Breast epithelium (tissue), 4 donors: ENCODE measurements around the gene IGSF21. TPM values are rescaled to one million over a fixed set of nuclear protein-coding genes. Genes with fewer than 3 reads are reported as not detected.
"Not testable (repeated sequence)": the region's sequence is repeated elsewhere in the genome, so short reads cannot be mapped to it uniquely, and the experiment has no call there.

Experiments used
- DNase-seq, 2 donors: peaks; one replicate each; pipeline ENCODE4 v3.0.0-alpha.2; 2019; ENCODE audit warnings: low spot score in 2 of 2
- H3K27ac ChIP-seq, 2 donors: fragments of 200-600 bp; sonication (generic) in 1 of 2; one replicate each; pipeline ENCODE4 v1.5.1; 2016 to 2019; ENCODE audit warnings: mild to moderate bottlenecking in 1 of 2
- H3K27me3 ChIP-seq, 2 donors: fragments of 200-600 bp; sonication (generic) in 1 of 2; one replicate each; pipeline versions ENCODE4 v1.5.1 to v1.6.0; 2017 to 2019; ENCODE audit warnings: control low read depth in 1 of 2, mild to moderate bottlenecking in 1 of 2
- H3K36me3 ChIP-seq: fragments of 200-600 bp; one replicate; pipeline ENCODE4 v1.5.1; 2019
- H3K4me1 ChIP-seq, 2 donors: fragments of 200-600 bp; sonication (generic); one replicate each; pipeline ENCODE4 v1.5.1; 2016 to 2019; ENCODE audit warnings: control low read depth in 1 of 2
- H3K4me3 ChIP-seq, 3 donors: fragments of 200-600 bp; sonication (generic); 1 replicate in 2 of 3; 2 replicates in 1 of 3; pipeline ENCODE4 v1.5.1; 2016 to 2019; ENCODE audit warnings: mild to moderate bottlenecking in 3 of 3, moderate library complexity in 2 of 3
- H3K9me3 ChIP-seq, 2 donors: fragments of 200-600 bp; sonication (generic) in 1 of 2; one replicate each; pipeline ENCODE4 v1.5.1; 2016 to 2019; ENCODE audit warnings: control low read depth in 1 of 2
- POLR2A ChIP-seq: fragments of 450-650 bp; IDR thresholded peaks from one replicate; pipeline ENCODE4 v1.6.1; 2016; ENCODE audit warnings: antibody characterized with exemption, mild to moderate bottlenecking, moderate library complexity
- POLR2AphosphoS5 ChIP-seq, 3 donors: sonication (generic); formaldehyde crosslinking; IDR thresholded peaks; one replicate each; pipeline ENCODE4 v1.6.1; 2017; ENCODE audit warnings: antibody characterized with exemption in 3 of 3
- intact Hi-C: fragments of 100-400 bp; cut with DNase I; formaldehyde crosslinking; loops from one replicate; pipeline ENCODE4 v1.15.1; 2023; ENCODE audit warnings: low total_unique reads
- total RNA-seq, 3 donors: library from RNA; depleted of rRNA; stranded (reverse); fragments of >200 nt; gene quantifications; one replicate each; pipeline ENCODE4 v1.1.0, GENCODE V29; 2016
- TF ChIP-seq, protein P1 (sequence below), 3 donors: fragments of 450-650 bp; IDR thresholded peaks; one replicate each; pipeline ENCODE4 v1.5.1; 2016 to 2017; ENCODE audit warnings: antibody characterized with exemption in 3 of 3, mild to moderate bottlenecking in 3 of 3, moderate library complexity in 3 of 3

The IGSF21 gene
- total RNA-seq, 3 donors from 2014 or later, result 4.8 to 9.5 (median 4.8) TPM

GRCh38 chr1:18414872-18415447, 307.4 kb downstream of the IGSF21 start:
- H3K27ac ChIP-seq, result no peak overlapping the region
- intact Hi-C loops, result no loop called here

GRCh38 chr1:18415448-18416027, 307.9 kb downstream of the IGSF21 start:
- TF ChIP-seq POLR2A (no peak), POLR2AphosphoS5 (IDR thresholded peaks at IDR 0.05) (no peak)
- TF ChIP-seq, protein P1, sequence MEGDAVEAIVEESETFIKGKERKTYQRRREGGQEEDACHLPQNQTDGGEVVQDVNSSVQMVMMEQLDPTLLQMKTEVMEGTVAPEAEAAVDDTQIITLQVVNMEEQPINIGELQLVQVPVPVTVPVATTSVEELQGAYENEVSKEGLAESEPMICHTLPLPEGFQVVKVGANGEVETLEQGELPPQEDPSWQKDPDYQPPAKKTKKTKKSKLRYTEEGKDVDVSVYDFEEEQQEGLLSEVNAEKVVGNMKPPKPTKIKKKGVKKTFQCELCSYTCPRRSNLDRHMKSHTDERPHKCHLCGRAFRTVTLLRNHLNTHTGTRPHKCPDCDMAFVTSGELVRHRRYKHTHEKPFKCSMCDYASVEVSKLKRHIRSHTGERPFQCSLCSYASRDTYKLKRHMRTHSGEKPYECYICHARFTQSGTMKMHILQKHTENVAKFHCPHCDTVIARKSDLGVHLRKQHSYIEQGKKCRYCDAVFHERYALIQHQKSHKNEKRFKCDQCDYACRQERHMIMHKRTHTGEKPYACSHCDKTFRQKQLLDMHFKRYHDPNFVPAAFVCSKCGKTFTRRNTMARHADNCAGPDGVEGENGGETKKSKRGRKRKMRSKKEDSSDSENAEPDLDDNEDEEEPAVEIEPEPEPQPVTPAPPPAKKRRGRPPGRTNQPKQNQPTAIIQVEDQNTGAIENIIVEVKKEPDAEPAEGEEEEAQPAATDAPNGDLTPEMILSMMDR (IDR thresholded peaks at IDR 0.05), result no peak
- no peaks in the 10 kb centered on the region for H3K4me1 ChIP-seq
- no peaks in the 10 kb centered on the region for H3K36me3 ChIP-seq
- H3K27ac ChIP-seq, result no peak overlapping the region
- DNase-seq, result no peak
- H3K27me3 ChIP-seq, result peaks cover 0 to 3% of the 10 kb centered on the region in 2 donors
- no peak overlapping the region for H3K4me3 ChIP-seq
- H3K9me3 ChIP-seq, result peaks cover 12 to 21% of the 10 kb centered on the region in 2 donors
- intact Hi-C loops, result no loop called here

More at GRCh38 chr1:18414872-18415447, 307.4 kb downstream of the IGSF21 start:
- Histone ChIP-seq H3K4me1 (no peaks in the 10 kb centered on the region), H3K4me3 (no peak overlapping the region), H3K27me3 (peaks cover 0 to 3% of the 10 kb centered on the region in 2 donors), H3K36me3 (no peaks in the 10 kb centered on the region), H3K9me3 (peaks cover 12 to 21% of the 10 kb centered on the region in 2 donors)
- TF ChIP-seq POLR2A (no peak), POLR2AphosphoS5 (IDR thresholded peaks at IDR 0.05) (no peak)
- TF ChIP-seq, protein P1 (IDR thresholded peaks at IDR 0.05), result no peak
- no peak for DNase-seq

- DNase-seq, H3K36me3 ChIP-seq, H3K27me3 ChIP-seq, H3K4me1 ChIP-seq, intact Hi-C loops, H3K4me3 ChIP-seq, H3K27ac ChIP-seq: not testable (repeated sequence)
- H3K9me3 ChIP-seq, result peaks cover 12 to 18% of the 10 kb centered on the region in 2 donors
Observed at GRCh38 chr1:18416126-18416525, 308.5 kb downstream of the IGSF21 start.

GRCh38 chr1:18417316-18418269, 310.0 kb downstream of the IGSF21 start:
- Histone ChIP-seq H3K27ac (no peak overlapping the region), H3K36me3 (no peaks in the 10 kb centered on the region), H3K4me1 (no peaks in the 10 kb centered on the region), H3K27me3 (peaks cover 0 to 3% of the 10 kb centered on the region in 2 donors), H3K9me3 (peaks cover under 1 to 3% of the 10 kb centered on the region in 2 donors), H3K4me3 (no peak overlapping the region)
- TF ChIP-seq POLR2A, result no peak
- TF ChIP-seq, protein P1 (IDR thresholded peaks at IDR 0.05), result no peak
- no peak for TF ChIP-seq POLR2AphosphoS5 (IDR thresholded peaks at IDR 0.05)
- no peak for DNase-seq
- intact Hi-C loops, result no loop called here

- no peak overlapping the region for H3K27ac ChIP-seq
- no peaks in the 10 kb centered on the region for H3K27me3 ChIP-seq
- TF ChIP-seq POLR2AphosphoS5 (IDR thresholded peaks at IDR 0.05), result no peak
- no peak for TF ChIP-seq POLR2A
- TF ChIP-seq, protein P1 (IDR thresholded peaks at IDR 0.05), result no peak
- no peaks in the 10 kb centered on the region for H3K4me1 ChIP-seq
- H3K36me3 ChIP-seq, result no peaks in the 10 kb centered on the region
- H3K9me3 ChIP-seq, result no peaks in the 10 kb centered on the region
- H3K4me3 ChIP-seq, result no peak overlapping the region
- intact Hi-C loops, result no loop called here
- DNase-seq, result no peak
Observed at GRCh38 chr1:18419113-18419844, 311.7 kb downstream of the IGSF21 start.
